H1 (cell line): ENCODE results near the gene NEO1.
"Not testable (repeated sequence)": the region's sequence is repeated elsewhere in the genome, so short reads cannot be mapped to it uniquely, and the experiment has no call there.

Source experiments
- EZH2 ChIP-seq: fragments of 200-600 bp; sonication (generic); IDR thresholded peaks from 2 replicates; pipeline ENCODE4 v1.7.1; 2012; ENCODE audit warnings: low read depth, mild to moderate bottlenecking, moderate library complexity, low read length, inconsistent platforms; ENCODE audit not compliant: severe bottlenecking
- HDAC2 ChIP-seq, 2 experiments: fragments of 300-600 bp in 1 of 2; sonication (generic) in 1 of 2; IDR thresholded peaks; 2 replicates each; pipeline ENCODE4 v1.6.1; 2011 to 2012; ENCODE audit warnings: low read depth in 2 of 2, low read length in 2 of 2, mild to moderate bottlenecking in 2 of 2, moderate library complexity in 2 of 2, borderline replicate concordance in 1 of 2, inconsistent platforms in 1 of 2
- POLR2A ChIP-seq, 2 experiments: IDR thresholded peaks; 1 replicate in 1 of 2; 2 replicates in 1 of 2; pipeline ENCODE4 v1.6.1; 2011; ENCODE audit warnings: low read depth in 2 of 2, low read length in 2 of 2, mild to moderate bottlenecking in 2 of 2; ENCODE audit errors: control extremely low read depth in 1 of 2
- POLR2AphosphoS5 ChIP-seq: IDR thresholded peaks from 2 replicates; pipeline ENCODE4 v1.6.1; 2011; ENCODE audit warnings: low read depth, low read length
- RAD21 ChIP-seq, 2 experiments: IDR thresholded peaks in 1 of 2; conservative IDR thresholded peaks in 1 of 2; 2 replicates each; pipeline ENCODE4 v1.6.1; 2011; ENCODE audit warnings: low read depth in 2 of 2, low read length in 2 of 2, improper control_type of control experiment in 1 of 2, inconsistent platforms in 1 of 2, mild to moderate bottlenecking in 1 of 2, moderate library complexity in 1 of 2
- RFX5 ChIP-seq: IDR thresholded peaks from 2 replicates; pipeline ENCODE4 v1.6.1; 2011; ENCODE audit warnings: low read depth, low read length, improper control_type of control experiment, borderline replicate concordance
- SIN3A ChIP-seq, 2 experiments: IDR thresholded peaks in 1 of 2; conservative IDR thresholded peaks in 1 of 2; 2 replicates each; pipeline ENCODE4 v1.6.1; 2011 to 2012; ENCODE audit warnings: low read length in 2 of 2, improper control_type of control experiment in 1 of 2, low read depth in 1 of 2, mild to moderate bottlenecking in 1 of 2
- SUZ12 ChIP-seq: fragments of 200-600 bp; sonication (generic); IDR thresholded peaks from 2 replicates; pipeline ENCODE4 v1.6.1; 2012; ENCODE audit warnings: mild to moderate bottlenecking, inconsistent platforms, low read length, moderate library complexity, mixed read lengths
- TCF12 ChIP-seq: IDR thresholded peaks from 2 replicates; pipeline ENCODE4 v1.6.1; 2011; ENCODE audit warnings: low read depth, mild to moderate bottlenecking, low read length
- ZNF274 ChIP-seq: IDR thresholded peaks from 2 replicates; pipeline ENCODE4 v1.7.0; 2012; ENCODE audit warnings: low read length, borderline replicate concordance; ENCODE audit errors: extremely low read depth
- TF ChIP-seq, protein P1 (sequence below), 3 experiments: IDR thresholded peaks; 1 replicate in 2 of 3; 2 replicates in 1 of 3; pipeline versions ENCODE4 v1.5.1 to v1.6.1; 2011; ENCODE audit warnings: low read length in 3 of 3, mild to moderate bottlenecking in 3 of 3, inconsistent platforms in 2 of 3, low read depth in 1 of 3, moderate library complexity in 1 of 3; ENCODE audit not compliant: insufficient read depth in 1 of 3; ENCODE audit errors: control extremely low read depth in 1 of 3
- TF ChIP-seq, protein P2 (sequence below): IDR thresholded peaks from 2 replicates; pipeline ENCODE4 v1.6.1; 2012; ENCODE audit warnings: low read length, inconsistent platforms

DNA sequence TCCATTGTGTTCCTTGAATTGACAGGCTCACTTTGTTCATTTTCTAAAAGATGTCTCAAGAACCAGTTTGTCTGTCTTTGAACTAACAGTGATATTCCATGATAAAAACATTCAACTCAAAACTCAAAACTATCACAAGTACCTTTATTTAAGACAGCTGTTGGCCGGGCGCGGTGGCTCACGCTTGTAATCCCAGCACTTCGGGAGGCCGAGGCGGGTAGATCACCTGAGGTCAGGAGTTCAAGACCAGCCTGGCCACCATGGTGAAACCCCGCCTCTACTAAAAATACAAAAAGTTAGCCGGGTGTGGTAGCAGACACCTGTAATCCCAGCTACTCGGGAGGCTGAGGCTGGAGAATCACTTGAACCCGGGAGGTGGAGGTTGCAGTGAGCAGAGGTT, 248.0 kb downstream of the NEO1 start:
- not testable (repeated sequence) for TF ChIP-seq SUZ12; RAD21 (IDR thresholded peaks at IDR 0.05 in 1 of 2, conservative IDR thresholded peaks at IDR 0.05 in 1 of 2; ENCODE audit: low read depth in 2 of 2, low read length in 2 of 2); EZH2; RFX5; HDAC2 (IDR thresholded peaks at IDR 0.05; ENCODE audit: borderline replicate concordance in 1 of 2, low read depth in 2 of 2, low read length in 2 of 2); POLR2A (IDR thresholded peaks at IDR 0.05; ENCODE audit: control extremely low read depth in 1 of 2, low read depth in 2 of 2, low read length in 2 of 2); ZNF274; TCF12; SIN3A (conservative IDR thresholded peaks at IDR 0.05 in 1 of 2, IDR thresholded peaks at IDR 0.05 in 1 of 2; ENCODE audit: low read depth in 1 of 2, low read length in 2 of 2); POLR2AphosphoS5
- TF ChIP-seq, protein P1, sequence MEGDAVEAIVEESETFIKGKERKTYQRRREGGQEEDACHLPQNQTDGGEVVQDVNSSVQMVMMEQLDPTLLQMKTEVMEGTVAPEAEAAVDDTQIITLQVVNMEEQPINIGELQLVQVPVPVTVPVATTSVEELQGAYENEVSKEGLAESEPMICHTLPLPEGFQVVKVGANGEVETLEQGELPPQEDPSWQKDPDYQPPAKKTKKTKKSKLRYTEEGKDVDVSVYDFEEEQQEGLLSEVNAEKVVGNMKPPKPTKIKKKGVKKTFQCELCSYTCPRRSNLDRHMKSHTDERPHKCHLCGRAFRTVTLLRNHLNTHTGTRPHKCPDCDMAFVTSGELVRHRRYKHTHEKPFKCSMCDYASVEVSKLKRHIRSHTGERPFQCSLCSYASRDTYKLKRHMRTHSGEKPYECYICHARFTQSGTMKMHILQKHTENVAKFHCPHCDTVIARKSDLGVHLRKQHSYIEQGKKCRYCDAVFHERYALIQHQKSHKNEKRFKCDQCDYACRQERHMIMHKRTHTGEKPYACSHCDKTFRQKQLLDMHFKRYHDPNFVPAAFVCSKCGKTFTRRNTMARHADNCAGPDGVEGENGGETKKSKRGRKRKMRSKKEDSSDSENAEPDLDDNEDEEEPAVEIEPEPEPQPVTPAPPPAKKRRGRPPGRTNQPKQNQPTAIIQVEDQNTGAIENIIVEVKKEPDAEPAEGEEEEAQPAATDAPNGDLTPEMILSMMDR (IDR thresholded peaks at IDR 0.05; ENCODE audit: control extremely low read depth in 1 of 3, insufficient read depth in 1 of 3, low read depth in 1 of 3, low read length in 3 of 3) = not testable (repeated sequence)
- TF ChIP-seq, protein P2, sequence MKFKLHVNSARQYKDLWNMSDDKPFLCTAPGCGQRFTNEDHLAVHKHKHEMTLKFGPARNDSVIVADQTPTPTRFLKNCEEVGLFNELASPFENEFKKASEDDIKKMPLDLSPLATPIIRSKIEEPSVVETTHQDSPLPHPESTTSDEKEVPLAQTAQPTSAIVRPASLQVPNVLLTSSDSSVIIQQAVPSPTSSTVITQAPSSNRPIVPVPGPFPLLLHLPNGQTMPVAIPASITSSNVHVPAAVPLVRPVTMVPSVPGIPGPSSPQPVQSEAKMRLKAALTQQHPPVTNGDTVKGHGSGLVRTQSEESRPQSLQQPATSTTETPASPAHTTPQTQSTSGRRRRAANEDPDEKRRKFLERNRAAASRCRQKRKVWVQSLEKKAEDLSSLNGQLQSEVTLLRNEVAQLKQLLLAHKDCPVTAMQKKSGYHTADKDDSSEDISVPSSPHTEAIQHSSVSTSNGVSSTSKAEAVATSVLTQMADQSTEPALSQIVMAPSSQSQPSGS = not testable (repeated sequence)
